Spleen (tissue), 7 donors: ENCODE measurements around the gene SCN1B.

ENCODE experiments used
- POLR2A ChIP-seq, 3 donors: fragments of 450-650 bp; IDR thresholded peaks; one replicate each; pipeline ENCODE4 v1.5.1; 2017; ENCODE audit warnings: antibody characterized with exemption in 3 of 3, mild to moderate bottlenecking in 1 of 3
- POLR2AphosphoS5 ChIP-seq, 3 donors: sonication (generic); formaldehyde crosslinking; IDR thresholded peaks; one replicate each; pipeline ENCODE4 v1.5.1; 2017; ENCODE audit warnings: antibody characterized with exemption in 3 of 3
- TF ChIP-seq, protein P1 (sequence below), 11 experiments: fragments of 200-600 bp in 7 of 11; fragments of 450-650 bp in 4 of 11; sonication (generic) in 4 of 11; IDR thresholded peaks in 8 of 11; conservative IDR thresholded peaks in 3 of 11; 1 replicate in 7 of 11; 2 replicates in 4 of 11; pipeline versions ENCODE4 v1.4.0 to v1.8.0; 2016 to 2021; ENCODE audit warnings: antibody characterized with exemption in 11 of 11, inconsistent platforms in 4 of 11, mild to moderate bottlenecking in 1 of 11
- donor health status: DM: no; HTN: no; CAD: no; lungs with moderate emphysema.
- donor health status: DM: no; HTN: no; CAD: no.
- donor health status: DM: no; HTN: no; CAD: no.

DNA sequence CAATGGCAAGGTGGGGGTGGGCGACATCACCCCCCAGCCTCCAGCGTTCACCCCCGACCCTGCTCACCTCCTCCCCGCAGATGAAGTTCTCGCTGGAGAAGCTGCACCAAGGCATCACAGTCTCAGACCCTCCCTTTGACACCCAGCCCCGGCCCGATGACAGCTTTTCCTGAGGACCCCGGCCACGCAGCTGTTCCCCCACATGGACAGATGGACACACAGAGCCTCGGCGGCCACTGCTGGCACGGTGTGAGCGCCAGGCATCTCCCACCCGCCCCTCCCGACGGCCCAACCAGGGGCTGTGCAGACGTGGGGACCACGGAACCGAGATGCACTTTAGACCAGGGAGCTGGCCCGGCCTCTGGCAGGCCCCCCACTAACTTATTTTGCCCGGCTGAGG lies 4.3 kb upstream of the SCN1B start:
- TF ChIP-seq, protein P1, sequence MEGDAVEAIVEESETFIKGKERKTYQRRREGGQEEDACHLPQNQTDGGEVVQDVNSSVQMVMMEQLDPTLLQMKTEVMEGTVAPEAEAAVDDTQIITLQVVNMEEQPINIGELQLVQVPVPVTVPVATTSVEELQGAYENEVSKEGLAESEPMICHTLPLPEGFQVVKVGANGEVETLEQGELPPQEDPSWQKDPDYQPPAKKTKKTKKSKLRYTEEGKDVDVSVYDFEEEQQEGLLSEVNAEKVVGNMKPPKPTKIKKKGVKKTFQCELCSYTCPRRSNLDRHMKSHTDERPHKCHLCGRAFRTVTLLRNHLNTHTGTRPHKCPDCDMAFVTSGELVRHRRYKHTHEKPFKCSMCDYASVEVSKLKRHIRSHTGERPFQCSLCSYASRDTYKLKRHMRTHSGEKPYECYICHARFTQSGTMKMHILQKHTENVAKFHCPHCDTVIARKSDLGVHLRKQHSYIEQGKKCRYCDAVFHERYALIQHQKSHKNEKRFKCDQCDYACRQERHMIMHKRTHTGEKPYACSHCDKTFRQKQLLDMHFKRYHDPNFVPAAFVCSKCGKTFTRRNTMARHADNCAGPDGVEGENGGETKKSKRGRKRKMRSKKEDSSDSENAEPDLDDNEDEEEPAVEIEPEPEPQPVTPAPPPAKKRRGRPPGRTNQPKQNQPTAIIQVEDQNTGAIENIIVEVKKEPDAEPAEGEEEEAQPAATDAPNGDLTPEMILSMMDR (IDR thresholded peaks at IDR 0.05 in 8 of 11, conservative IDR thresholded peaks at IDR 0.05 in 3 of 11), result no peak
- TF ChIP-seq POLR2AphosphoS5 (IDR thresholded peaks at IDR 0.05) (peak in 1 of 3 donors; percentile 54), POLR2A (IDR thresholded peaks at IDR 0.05) (no peak)
